ENCODE measurements around the gene TBC1D22A.
"Not testable (repeated sequence)": the region's sequence is repeated elsewhere in the genome, so short reads cannot be mapped to it uniquely, and the experiment has no call there.

The TBC1D22A gene

GRCh38 chr22:47139013-47139789 lies 376.8 kb downstream of the TBC1D22A start:
- no peak for DNase-seq (ENCODE audit: low read depth, low spot score)

DNA sequence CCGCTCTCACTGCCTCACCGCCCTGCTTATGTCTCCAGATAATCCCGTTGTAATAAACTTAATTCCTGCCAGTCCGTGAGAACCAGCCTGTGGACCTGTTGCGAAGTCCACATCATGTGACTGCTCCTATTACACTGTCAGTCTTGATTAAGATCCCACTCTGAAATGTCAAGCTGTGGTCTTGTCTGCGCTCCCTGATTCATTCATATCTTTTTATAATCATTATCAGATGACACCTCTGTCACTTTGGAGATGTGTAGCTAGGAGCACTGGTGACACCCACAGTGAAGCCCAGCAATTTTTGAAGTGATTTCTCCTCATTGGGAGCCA lies 377.3 kb downstream of the TBC1D22A start:
- DNase-seq (ENCODE audit: low read depth, low spot score): no peak

GRCh38 chr22:47140975-47141374 lies 378.5 kb downstream of the TBC1D22A start:
- not testable (repeated sequence) for DNase-seq (ENCODE audit: low read depth, low spot score)

GRCh38 chr22:47142427-47143046 lies 380.1 kb downstream of the TBC1D22A start:
- DNase-seq (ENCODE audit: low read depth, low spot score): no peak

GRCh38 chr22:47143249-47143938 lies 380.9 kb downstream of the TBC1D22A start:
- no peak for DNase-seq (ENCODE audit: low read depth, low spot score)

DNA sequence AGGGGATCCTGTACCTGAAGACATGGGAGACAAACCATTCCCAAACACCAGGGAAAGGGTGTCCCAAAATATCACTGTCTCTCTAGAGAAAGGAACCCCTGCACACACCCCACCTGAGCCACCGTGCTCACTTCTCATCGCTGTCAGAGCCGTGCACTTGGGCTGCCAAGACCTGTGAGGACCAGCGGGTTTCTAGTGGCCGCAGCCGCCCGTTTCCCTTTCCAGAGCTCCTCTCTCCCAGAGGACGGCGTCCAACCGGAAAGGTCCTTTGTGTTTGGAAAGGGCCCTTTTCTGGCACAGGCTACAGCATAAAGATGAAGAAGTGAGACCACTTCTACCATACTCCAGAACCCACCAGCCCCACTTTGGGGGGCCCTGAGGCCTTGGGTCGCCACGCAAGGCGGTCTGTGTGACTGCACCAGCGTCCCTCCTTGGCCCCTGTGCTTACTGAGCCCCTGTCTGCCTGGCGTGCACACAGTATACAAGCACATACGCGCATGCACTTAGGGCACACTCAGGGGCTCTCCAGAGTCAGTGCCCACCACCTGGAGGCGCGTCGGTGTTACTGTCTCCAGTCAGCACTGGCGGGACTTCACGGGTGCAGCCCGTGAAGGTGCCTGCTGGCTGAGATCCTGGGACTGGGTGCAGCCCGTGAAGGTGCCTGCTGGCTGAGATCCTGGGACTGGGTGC lies 381.8 kb downstream of the TBC1D22A start:
- no peak for DNase-seq (ENCODE audit: low read depth, low spot score)

GRCh38 chr22:47144791-47145425 lies 382.5 kb downstream of the TBC1D22A start:
- no peak for DNase-seq (ENCODE audit: low read depth, low spot score)

DNA sequence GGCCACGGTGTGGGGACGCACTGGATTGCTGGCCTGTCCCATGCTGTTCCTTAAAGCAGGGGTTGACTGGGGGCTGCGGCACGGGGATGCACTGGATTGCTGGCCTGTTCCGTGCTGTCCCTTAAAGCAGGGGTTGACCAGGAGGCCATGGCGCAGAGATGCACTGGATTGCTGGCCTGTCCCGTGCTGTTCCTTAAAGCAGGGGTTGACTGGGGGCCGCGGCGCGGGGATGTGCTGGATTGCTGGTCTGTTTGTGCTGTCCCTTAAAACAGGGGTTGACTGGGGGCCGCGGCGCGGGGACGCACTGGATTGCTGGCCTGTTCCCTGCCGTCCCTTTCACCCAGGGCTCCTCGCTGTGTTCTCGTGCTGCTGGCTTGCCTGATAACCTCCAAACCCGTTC lies 383.4 kb downstream of the TBC1D22A start:
- no peak for DNase-seq (ENCODE audit: low read depth, low spot score)

GRCh38 chr22:47146391-47146790 lies 383.9 kb downstream of the TBC1D22A start:
- no peak for DNase-seq (ENCODE audit: low read depth, low spot score)

- DNase-seq (ENCODE audit: low read depth, low spot score): no peak
Measured at GRCh38 chr22:47146941-47147340, 384.5 kb downstream of the TBC1D22A start.

GRCh38 chr22:47147572-47147971 lies 385.1 kb downstream of the TBC1D22A start:
- DNase-seq (ENCODE audit: low read depth, low spot score): no peak

- DNase-seq (ENCODE audit: low read depth, low spot score): no peak
Measured at GRCh38 chr22:47148510-47148909, 386.1 kb downstream of the TBC1D22A start.

DNA sequence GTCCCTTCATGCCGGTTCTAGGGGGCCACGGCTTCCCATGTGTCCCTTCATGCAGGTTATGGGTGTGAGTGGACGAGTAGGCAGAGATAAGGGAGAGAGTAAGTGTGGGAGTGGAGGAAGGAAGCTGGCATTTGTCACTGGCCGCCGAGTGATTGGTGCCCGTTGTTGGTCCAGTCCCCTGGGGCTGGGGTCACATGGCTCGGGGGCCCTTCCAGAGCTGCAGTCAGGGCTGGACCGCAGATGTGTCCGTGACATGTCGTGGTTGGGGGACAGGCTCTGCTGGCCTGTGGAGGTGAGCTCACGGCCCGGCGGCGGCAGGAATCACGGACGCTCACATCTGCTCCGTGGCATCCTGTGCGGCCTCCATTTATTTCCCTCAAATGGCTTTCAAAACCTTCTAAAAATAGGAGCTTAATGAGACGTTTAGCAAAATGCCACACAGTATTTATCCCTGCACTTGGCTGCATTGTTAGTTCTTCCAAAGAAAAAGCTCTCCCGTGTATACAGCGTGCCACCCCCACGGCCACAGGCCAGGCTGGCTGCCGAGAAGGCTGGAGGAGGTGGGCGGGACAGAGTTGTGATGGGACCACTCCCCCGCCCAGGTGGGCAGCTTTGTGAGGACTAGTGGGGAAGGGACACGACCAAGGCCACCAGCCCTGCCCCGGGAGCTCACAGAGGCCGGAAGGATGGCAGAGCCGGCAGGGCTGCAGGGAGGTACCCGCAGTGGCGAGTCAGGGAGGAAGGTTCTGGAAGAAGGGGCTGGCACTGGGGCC lies 386.7 kb downstream of the TBC1D22A start:
- no peak for DNase-seq (ENCODE audit: low read depth, low spot score)

DNA sequence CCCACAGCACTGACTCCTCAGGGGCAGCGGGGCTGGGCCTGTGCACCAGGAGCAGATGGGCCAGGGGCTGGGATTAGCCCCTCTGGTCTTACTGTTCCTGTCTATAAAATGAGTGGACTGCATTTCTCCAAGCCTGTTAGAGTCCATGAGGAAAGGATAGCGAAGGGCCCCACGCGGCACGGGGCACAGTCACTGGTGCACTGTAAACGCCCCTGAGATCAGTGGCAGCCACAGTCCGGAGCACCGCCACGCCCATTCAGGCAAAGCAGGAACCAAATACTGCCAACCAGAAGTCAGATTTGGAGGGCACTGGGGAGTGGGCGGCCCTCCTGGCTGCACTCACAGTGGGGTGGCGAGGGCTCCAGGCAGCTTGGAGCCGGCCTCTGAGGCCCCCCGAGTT lies 387.5 kb downstream of the TBC1D22A start:
- no peak for DNase-seq (ENCODE audit: low read depth, low spot score)

DNA sequence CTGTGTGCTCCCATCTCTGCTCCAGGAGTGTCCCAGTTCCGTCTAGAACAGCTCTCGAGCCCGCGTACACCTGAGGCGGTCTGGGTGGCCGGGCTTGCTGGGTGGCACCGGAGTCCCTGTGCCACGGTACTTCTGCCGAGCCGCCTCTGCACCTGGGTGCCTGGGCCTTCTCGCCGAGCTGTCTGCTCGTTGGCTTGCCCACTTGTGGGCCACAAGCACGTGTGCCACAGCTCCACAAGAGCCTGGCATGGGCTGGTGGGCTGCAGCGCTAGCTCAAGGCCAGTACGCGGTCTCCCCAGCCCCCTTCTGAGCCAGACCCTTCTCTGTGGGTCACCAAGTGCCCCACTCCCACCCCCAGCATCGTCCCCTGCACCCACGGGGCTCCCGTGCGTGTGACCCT lies 388.0 kb downstream of the TBC1D22A start:
- DNase-seq (ENCODE audit: low read depth, low spot score): no peak

GRCh38 chr22:47151064-47151463 lies 388.6 kb downstream of the TBC1D22A start:
- no peak for DNase-seq (ENCODE audit: low read depth, low spot score)

DNA sequence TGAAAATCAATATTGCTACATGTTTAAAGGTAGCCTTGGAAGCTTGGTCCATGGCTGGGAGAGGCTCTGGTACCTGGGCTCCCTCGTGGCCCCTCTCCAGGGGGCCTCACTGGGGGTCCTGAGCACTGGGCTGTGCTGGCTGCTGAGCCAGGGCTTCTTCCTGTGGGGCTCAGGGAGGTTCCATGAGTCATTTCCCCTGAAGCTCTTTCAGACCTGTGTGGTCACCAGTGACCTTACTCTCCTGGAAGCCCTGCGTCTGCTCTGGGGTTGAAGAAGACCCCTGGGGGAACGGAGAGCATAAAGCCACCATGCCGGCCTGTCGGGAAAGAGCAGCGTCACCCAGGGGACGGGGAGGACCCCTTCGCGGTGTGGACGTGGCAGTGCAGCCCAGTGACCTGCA lies 389.0 kb downstream of the TBC1D22A start:
- no peak for DNase-seq (ENCODE audit: low read depth, low spot score)

GRCh38 chr22:47152236-47152635 lies 389.8 kb downstream of the TBC1D22A start:
- DNase-seq (ENCODE audit: low read depth, low spot score): no peak

- no peak for DNase-seq (ENCODE audit: low read depth, low spot score)
Measured at GRCh38 chr22:47152938-47153337, 390.5 kb downstream of the TBC1D22A start.

- no peak for DNase-seq (ENCODE audit: low read depth, low spot score)
Measured at GRCh38 chr22:47153854-47154525, 391.5 kb downstream of the TBC1D22A start.
